Skeletal muscle tissue (tissue), 4 donors: ENCODE data around the gene SCRG1. TPM values are rescaled to one million over a fixed set of nuclear protein-coding genes. Genes with fewer than 3 reads are reported as not detected.

Experiments used
- H3K27ac ChIP-seq: one replicate; pipeline ENCODE4 v1.7.0; 2013; ENCODE audit warnings: mild to moderate bottlenecking, low read depth, low read length, inconsistent platforms
- H3K27me3 ChIP-seq, 3 donors: one replicate each; pipeline ENCODE4 v1.7.0; 2013; ENCODE audit warnings: low read length in 3 of 3; ENCODE audit not compliant: control insufficient read depth in 3 of 3, insufficient read depth in 3 of 3
- H3K36me3 ChIP-seq, 3 donors: one replicate each; pipeline ENCODE4 v1.7.0; 2013; ENCODE audit warnings: low read length in 3 of 3; ENCODE audit not compliant: control insufficient read depth in 3 of 3, insufficient read depth in 3 of 3
- H3K4me1 ChIP-seq, 3 donors: one replicate each; pipeline ENCODE4 v1.7.0; 2013; ENCODE audit warnings: low read length in 3 of 3, mild to moderate bottlenecking in 3 of 3; ENCODE audit not compliant: control insufficient read depth in 3 of 3, insufficient read depth in 3 of 3
- H3K4me3 ChIP-seq, 3 donors: one replicate each; pipeline ENCODE4 v1.7.0; 2013; ENCODE audit warnings: low read length in 3 of 3
- H3K9ac ChIP-seq, 3 donors: one replicate each; pipeline ENCODE4 v1.7.0; 2013; ENCODE audit warnings: low read length in 3 of 3, mild to moderate bottlenecking in 3 of 3, moderate library complexity in 2 of 3, low read depth in 1 of 3
- H3K9me3 ChIP-seq, 3 donors: one replicate each; pipeline ENCODE4 v1.7.0; 2013; ENCODE audit warnings: low read length in 3 of 3; ENCODE audit not compliant: control insufficient read depth in 3 of 3
- total RNA-seq: library from RNA; depleted of rRNA; stranded (reverse); fragments of >200 nt; gene quantifications from one replicate; pipeline ENCODE4 v1.2.3, GENCODE V29; 2014
- donor health status: Osteomylitis.

SCRG1 gene
- total RNA-seq, 1 donor from 2014 or later: 1.0 TPM

- no peak overlapping the region for H3K4me3 ChIP-seq
- no peaks in the 10 kb centered on the region for H3K27me3 ChIP-seq
- no peaks in the 10 kb centered on the region for H3K9me3 ChIP-seq
- H3K4me1 ChIP-seq: no peaks in the 10 kb centered on the region
- no peak overlapping the region for H3K9ac ChIP-seq
- no peak overlapping the region for H3K27ac ChIP-seq
- H3K36me3 ChIP-seq: peaks cover 0 to 3% (median 0%) of the 10 kb centered on the region in 3 donors
Measured at GRCh38 chr4:173413036-173413435, 14.1 kb upstream of the SCRG1 start.

GRCh38 chr4:173411106-173411693, 12.3 kb upstream of the SCRG1 start:
- Histone ChIP-seq H3K4me3 (no peak overlapping the region), H3K9me3 (no peaks in the 10 kb centered on the region), H3K4me1 (no peaks in the 10 kb centered on the region), H3K36me3 (peaks cover 0 to 3% (median 0%) of the 10 kb centered on the region in 3 donors), H3K9ac (no peak overlapping the region), H3K27me3 (no peaks in the 10 kb centered on the region), H3K27ac (no peak overlapping the region)

- no peak overlapping the region for H3K27ac ChIP-seq
- H3K9me3 ChIP-seq: no peaks in the 10 kb centered on the region
- no peak overlapping the region for H3K9ac ChIP-seq
- no peak overlapping the region for H3K4me3 ChIP-seq
- H3K4me1 ChIP-seq: no peaks in the 10 kb centered on the region
- no peaks in the 10 kb centered on the region for H3K27me3 ChIP-seq
- H3K36me3 ChIP-seq: peaks cover 0 to 3% (median 0%) of the 10 kb centered on the region in 3 donors
Measured at GRCh38 chr4:173410079-173410478, 11.2 kb upstream of the SCRG1 start.

GRCh38 chr4:173405840-173406606, 7.1 kb upstream of the SCRG1 start:
- Histone ChIP-seq H3K9me3 (no peaks in the 10 kb centered on the region), H3K27me3 (no peaks in the 10 kb centered on the region), H3K36me3 (peaks cover 0 to 7% (median 0%) of the 10 kb centered on the region in 3 donors), H3K4me1 (no peaks in the 10 kb centered on the region), H3K4me3 (no peak overlapping the region), H3K27ac (no peak overlapping the region), H3K9ac (no peak overlapping the region)

GRCh38 chr4:173404296-173404865, 5.5 kb upstream of the SCRG1 start:
- Histone ChIP-seq H3K4me1 (no peaks in the 10 kb centered on the region), H3K27me3 (no peaks in the 10 kb centered on the region), H3K27ac (no peak overlapping the region), H3K9ac (no peak overlapping the region), H3K9me3 (no peaks in the 10 kb centered on the region), H3K4me3 (no peak overlapping the region), H3K36me3 (peaks cover 0 to 4% (median 0%) of the 10 kb centered on the region in 3 donors)

GRCh38 chr4:173403051-173403450, 4.1 kb upstream of the SCRG1 start:
- no peaks in the 10 kb centered on the region for H3K9me3 ChIP-seq
- no peak overlapping the region for H3K27ac ChIP-seq
- no peaks in the 10 kb centered on the region for H3K27me3 ChIP-seq
- no peak overlapping the region for H3K4me3 ChIP-seq
- H3K36me3 ChIP-seq: peaks cover 0 to 4% (median 0%) of the 10 kb centered on the region in 3 donors
- no peak overlapping the region for H3K9ac ChIP-seq
- no peaks in the 10 kb centered on the region for H3K4me1 ChIP-seq

- Histone ChIP-seq H3K27ac (no peak overlapping the region), H3K9me3 (no peaks in the 10 kb centered on the region), H3K36me3 (peaks cover 0 to 4% (median 0%) of the 10 kb centered on the region in 3 donors), H3K9ac (no peak overlapping the region), H3K4me1 (no peaks in the 10 kb centered on the region), H3K27me3 (no peaks in the 10 kb centered on the region), H3K4me3 (no peak overlapping the region)
Measured at GRCh38 chr4:173401063-173401462, 2.1 kb upstream of the SCRG1 start.

- Histone ChIP-seq H3K4me1 (no peaks in the 10 kb centered on the region), H3K27me3 (no peaks in the 10 kb centered on the region), H3K9ac (no peak overlapping the region), H3K36me3 (peaks cover 0 to 3% (median 0%) of the 10 kb centered on the region in 3 donors), H3K4me3 (no peak overlapping the region), H3K27ac (no peak overlapping the region), H3K9me3 (no peaks in the 10 kb centered on the region)
Measured at GRCh38 chr4:173398220-173398619, 696 bp downstream of the SCRG1 start.

GRCh38 chr4:173397604-173398003, 1.3 kb downstream of the SCRG1 start:
- Histone ChIP-seq H3K27ac (no peak overlapping the region), H3K9ac (no peak overlapping the region), H3K4me3 (no peak overlapping the region)

GRCh38 chr4:173391701-173392100, 7.2 kb downstream of the SCRG1 start:
- no peak overlapping the region for H3K4me3 ChIP-seq
- H3K9me3 ChIP-seq: no peaks in the 10 kb centered on the region
- H3K27me3 ChIP-seq: no peaks in the 10 kb centered on the region
- no peak overlapping the region for H3K9ac ChIP-seq
- no peaks in the 10 kb centered on the region for H3K36me3 ChIP-seq
- no peaks in the 10 kb centered on the region for H3K4me1 ChIP-seq
- H3K27ac ChIP-seq: no peak overlapping the region

More at GRCh38 chr4:173397604-173398003, 1.3 kb downstream of the SCRG1 start:
- no peaks in the 10 kb centered on the region for H3K9me3 ChIP-seq
- H3K36me3 ChIP-seq: no peaks in the 10 kb centered on the region
- H3K4me1 ChIP-seq: no peaks in the 10 kb centered on the region
- H3K27me3 ChIP-seq: no peaks in the 10 kb centered on the region
